H1 (cell line): ENCODE data around the gene PCED1B. TPM values are rescaled to one million over a fixed set of nuclear protein-coding genes. Genes with fewer than 3 reads are reported as not detected.
"Not testable (repeated sequence)": the region's sequence is repeated elsewhere in the genome, so short reads cannot be mapped to it uniquely, and the experiment has no call there.

Experiments
- CTCF ChIA-PET: fragments of 300-600 bp; sonication (Branson Sonifier 250); formaldehyde crosslinking; loops from one replicate; lab custom pipeline; 2021; ENCODE audit not compliant: partially characterized antibody; lab: Charles Lee
- POLR2A ChIA-PET: fragments of 300-600 bp; sonication (Branson Sonifier 250); formaldehyde crosslinking; loops from one replicate; lab custom pipeline; 2021; ENCODE audit warnings: inconsistent platforms; ENCODE audit not compliant: partially characterized antibody; lab: Charles Lee
- DNase-seq, 2 experiments: peaks; one replicate each; pipeline versions ENCODE4 v3.0.0 to v3.0.0-alpha.2; 2010 to 2022; ENCODE audit warnings: low spot score in 2 of 2, low read depth in 1 of 2, mixed read lengths in 1 of 2
- FAIRE-seq: peaks from 2 replicates; lab custom pipeline; 2011; peaks lifted over from hg19 to GRCh38; lab: Jason Lieb, UNC
- H2AFZ ChIP-seq: 2 replicates; pipeline ENCODE4 v1.8.1; 2012; ENCODE audit warnings: low read length, inconsistent platforms
- H2AK5ac ChIP-seq: 2 replicates; pipeline ENCODE4 v1.6.1; 2013; ENCODE audit warnings: low read depth, low read length
- H2BK120ac ChIP-seq: replicated peaks from 2 replicates; pipeline ENCODE3; 2013; ENCODE audit warnings: low read depth, low read length, inconsistent platforms
- H2BK12ac ChIP-seq: 2 replicates; pipeline ENCODE4 v1.6.1; 2013; ENCODE audit warnings: low read depth, low read length
- H2BK15ac ChIP-seq: 2 replicates; pipeline ENCODE4 v1.6.1; 2013; ENCODE audit warnings: low read length
- H2BK20ac ChIP-seq: 2 replicates; pipeline ENCODE4 v1.6.1; 2013; ENCODE audit warnings: low read length
- H2BK5ac ChIP-seq: 2 replicates; pipeline ENCODE4 v1.6.1; 2013; ENCODE audit warnings: low read depth, low read length
- H3K14ac ChIP-seq: 2 replicates; pipeline ENCODE4 v1.6.1; 2013; ENCODE audit warnings: inconsistent platforms; ENCODE audit not compliant: insufficient read length
- H3K18ac ChIP-seq: 2 replicates; pipeline ENCODE4 v1.6.1; 2013; ENCODE audit warnings: low read length; ENCODE audit errors: extremely low read depth
- H3K23ac ChIP-seq: 2 replicates; pipeline ENCODE4 v1.6.1; 2013; ENCODE audit warnings: inconsistent platforms; ENCODE audit not compliant: insufficient read length
- H3K23me2 ChIP-seq: 2 replicates; pipeline ENCODE4 v1.6.1; 2013; ENCODE audit warnings: low read depth, low read length
- H3K27ac ChIP-seq: 2 replicates; pipeline ENCODE4 v1.6.1; 2011; ENCODE audit warnings: low read depth, low read length, inconsistent platforms
- H3K27me3 ChIP-seq, 4 experiments: replicated peaks in 1 of 4; 1 replicate in 1 of 4; 2 replicates in 3 of 4; pipeline versions ENCODE4 v1.6.1 to v1.8.1; 2011 to 2013; ENCODE audit warnings: low read length in 3 of 4, mild to moderate bottlenecking in 3 of 4, inconsistent platforms in 2 of 4, mixed read lengths in 2 of 4, moderate library complexity in 1 of 4; ENCODE audit not compliant: control insufficient read depth in 3 of 4, insufficient read depth in 3 of 4; ENCODE audit errors: extremely low read depth in 1 of 4
- H3K36me3 ChIP-seq, 4 experiments: 2 replicates each; pipeline versions ENCODE4 v1.6.1 to v1.8.1; 2011 to 2013; ENCODE audit warnings: mild to moderate bottlenecking in 4 of 4, low read length in 3 of 4, moderate library complexity in 2 of 4, control low read depth in 1 of 4, inconsistent platforms in 1 of 4; ENCODE audit not compliant: insufficient read depth in 4 of 4, control insufficient read depth in 2 of 4
- H3K4ac ChIP-seq: replicated peaks from 2 replicates; pipeline ENCODE3; 2013; ENCODE audit warnings: low read length, low read depth, mixed read lengths, inconsistent platforms; ENCODE audit not compliant: insufficient read length
- H3K4me1 ChIP-seq, 4 experiments: replicated peaks in 1 of 4; 1 replicate in 1 of 4; 2 replicates in 3 of 4; pipeline versions ENCODE4 v1.6.1 to v1.8.1; 2011 to 2013; ENCODE audit warnings: low read length in 3 of 4, inconsistent platforms in 2 of 4, mixed read lengths in 1 of 4; ENCODE audit not compliant: insufficient read depth in 4 of 4, control insufficient read depth in 3 of 4
- H3K4me2 ChIP-seq, 2 experiments: 2 replicates each; pipeline versions ENCODE4 v1.6.1 to v1.8.1; 2011 to 2013; ENCODE audit warnings: low read depth in 2 of 2, low read length in 2 of 2, control low read depth in 1 of 2, inconsistent platforms in 1 of 2, mild to moderate bottlenecking in 1 of 2; ENCODE audit not compliant: insufficient read depth in 1 of 2
- H3K4me3 ChIP-seq, 4 experiments: fragments of 200-600, 300-600 bp in 1 of 4; sonication (generic), shearing (Covaris generic), sonication (Bioruptor Twin) in 1 of 4; 2 replicates each; pipeline versions ENCODE4 v1.5.1 to v1.8.1; 2011 to 2016; ENCODE audit warnings: low read length in 4 of 4, low read depth in 3 of 4, control low read depth in 2 of 4, inconsistent platforms in 2 of 4, mild to moderate bottlenecking in 2 of 4, mixed read lengths in 1 of 4, moderate library complexity in 1 of 4; ENCODE audit not compliant: insufficient read depth in 2 of 4; ENCODE audit errors: extremely low read depth in 1 of 4
- H3K56ac ChIP-seq: replicated peaks from 2 replicates; pipeline ENCODE3; 2013; ENCODE audit warnings: low read depth, mild to moderate bottlenecking, mixed read lengths, low read length, inconsistent platforms; ENCODE audit not compliant: insufficient read length
- H3K79me1 ChIP-seq: 2 replicates; pipeline ENCODE4 v1.6.1; 2013; ENCODE audit warnings: low read depth, low read length, control low read depth
- H3K79me2 ChIP-seq, 2 experiments: 2 replicates each; pipeline versions ENCODE4 v1.6.1 to v1.8.1; 2012 to 2013; ENCODE audit warnings: low read length in 2 of 2, mild to moderate bottlenecking in 2 of 2, inconsistent platforms in 1 of 2; ENCODE audit not compliant: insufficient read depth in 2 of 2, control insufficient read depth in 1 of 2
- H3K9ac ChIP-seq, 4 experiments: replicated peaks in 1 of 4; 1 replicate in 1 of 4; 2 replicates in 3 of 4; pipeline versions ENCODE4 v1.6.1 to v1.8.1; 2011 to 2013; ENCODE audit warnings: low read depth in 3 of 4, low read length in 3 of 4, control low read depth in 2 of 4, mild to moderate bottlenecking in 2 of 4, moderate library complexity in 2 of 4, inconsistent platforms in 1 of 4; ENCODE audit errors: extremely low read depth in 1 of 4
- H3K9me3 ChIP-seq, 2 experiments: 2 replicates each; pipeline versions ENCODE4 v1.6.1 to v1.8.1; 2012 to 2013; ENCODE audit warnings: mild to moderate bottlenecking in 2 of 2, moderate library complexity in 2 of 2, control low read depth in 1 of 2, inconsistent platforms in 1 of 2, low read depth in 1 of 2, low read length in 1 of 2, mixed read lengths in 1 of 2; ENCODE audit not compliant: insufficient read depth in 2 of 2
- H4K20me1 ChIP-seq, 2 experiments: replicated peaks in 1 of 2; 2 replicates each; pipeline versions ENCODE3 to v1.8.1; 2011 to 2013; ENCODE audit warnings: inconsistent platforms in 2 of 2, low read length in 2 of 2, mild to moderate bottlenecking in 1 of 2; ENCODE audit not compliant: insufficient read depth in 2 of 2, control insufficient read depth in 1 of 2
- H4K5ac ChIP-seq: 2 replicates; pipeline ENCODE4 v1.6.1; 2013; ENCODE audit warnings: low read length, low read depth, mixed read lengths, inconsistent platforms; ENCODE audit not compliant: insufficient read length
- H4K8ac ChIP-seq: 2 replicates; pipeline ENCODE4 v1.8.0; 2013; ENCODE audit warnings: mild to moderate bottlenecking, moderate library complexity, low read length, inconsistent platforms; ENCODE audit not compliant: insufficient read depth; ENCODE audit errors: extremely low read depth
- H4K91ac ChIP-seq: replicated peaks from 2 replicates; pipeline ENCODE3; 2013; ENCODE audit warnings: low read length, mixed read lengths, inconsistent platforms; ENCODE audit not compliant: insufficient read length
- WGBS, 2 experiments: shearing (Covaris generic) in 1 of 2; methylation state at CpG; one replicate each; pipeline versions ENCODE4 v1.1.6 to v1.1.7; 2013 to 2015; ENCODE audit warnings: low lambda C conversion rate in 2 of 2, mixed read lengths in 2 of 2, inconsistent platforms in 1 of 2, low coverage in 1 of 2, missing lambda C conversion rate in 1 of 2; ENCODE audit not compliant: insufficient replicate concordance in 2 of 2, insufficient coverage in 1 of 2, insufficient read length in 1 of 2; ENCODE audit errors: extremely low coverage in 1 of 2, missing lambda C conversion rate in 1 of 2; 5-methylcytosine and 5-hydroxymethylcytosine counted together
- polyA plus RNA-seq, 7 experiments: library from polyadenylated mRNA; depleted of rRNA in 3 of 7; stranded (reverse) in 5 of 7; unstranded in 2 of 7; fragments of >200 nt in 5 of 7; fragments of 200-250 nt in 2 of 7; gene quantifications; 1 replicate in 5 of 7; 2 replicates in 1 of 7; 4 replicates in 1 of 7; pipeline versions ENCODE4 v1.2.1 to v1.2.3, GENCODE V29; 2011 to 2013; ENCODE audit warnings: missing spikeins in 2 of 7, mixed read lengths in 2 of 7
- total RNA-seq: library from RNA; stranded (reverse); fragmentation: NEBNext Ultra II Directional; extraction: Animal tissue kit (Norgen Biotek cat#: 25700); gene quantifications from 2 replicates; pipeline ENCODE4 v1.2.1, GENCODE V29; 2021

Gene PCED1B
- total and polyA plus RNA-seq, 2 of the 8 experiments (the other 6 are each of a cell fraction or from before 2014, with no cell fraction given) = 4.7 to 5.4 TPM

DNA sequence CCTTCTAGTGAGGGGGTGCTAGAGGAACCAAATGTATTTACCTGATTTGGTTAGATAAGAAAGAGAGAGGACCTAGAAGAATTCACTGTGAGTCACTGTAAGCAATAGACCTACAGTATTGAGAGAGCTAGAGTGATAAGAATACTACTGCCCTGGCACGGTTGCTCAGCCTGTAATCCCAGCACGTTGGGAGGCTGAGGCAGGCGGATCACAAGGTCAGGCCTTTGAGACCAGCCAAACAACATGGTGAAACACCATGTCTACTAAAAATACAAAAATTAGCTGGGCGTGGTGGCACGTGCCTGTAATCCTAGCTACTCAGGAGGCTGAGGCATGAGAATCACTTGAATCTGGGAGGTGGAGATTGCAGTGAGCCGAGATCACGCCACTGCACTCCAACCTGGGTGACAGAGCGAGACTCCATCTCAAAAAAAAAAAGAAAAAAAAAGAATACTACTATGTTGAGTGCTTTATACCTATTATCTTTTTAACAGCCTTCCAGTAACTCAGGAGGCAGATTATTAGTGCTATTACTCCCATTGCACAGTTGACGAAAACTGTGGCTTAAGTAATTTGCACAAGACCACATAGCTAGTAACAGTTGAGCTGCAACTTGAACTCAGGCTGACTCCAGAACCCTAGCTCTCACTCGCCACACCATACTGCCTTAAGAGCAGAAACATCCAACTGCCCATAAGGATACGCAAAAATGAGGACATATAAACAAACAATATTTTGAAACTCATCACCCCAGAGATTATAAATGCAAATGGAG is 102.9 kb downstream of the PCED1B start:
- H2BK5ac ChIP-seq, H4K91ac ChIP-seq, H3K9ac ChIP-seq, H3K79me1 ChIP-seq, H4K5ac ChIP-seq, H2BK12ac ChIP-seq, H3K9me3 ChIP-seq, H3K4ac ChIP-seq, H3K23me2 ChIP-seq, POLR2A ChIA-PET, H3K4me2 ChIP-seq, H2AFZ ChIP-seq, H3K36me3 ChIP-seq, H3K79me2 ChIP-seq, H3K27me3 ChIP-seq, H2BK20ac ChIP-seq, H2AK5ac ChIP-seq, H2BK120ac ChIP-seq, H3K27ac ChIP-seq, H3K56ac ChIP-seq, DNase-seq, H2BK15ac ChIP-seq, FAIRE-seq, H3K23ac ChIP-seq, H4K20me1 ChIP-seq, H3K4me3 ChIP-seq, H3K18ac ChIP-seq, H3K4me1 ChIP-seq, H3K14ac ChIP-seq, H4K8ac ChIP-seq: not testable (repeated sequence)
- WGBS, 2 experiments = 89% methylated on average over 8 of the region's 11 CpGs; no CpG with 5 or more reads in 1 of the 2 experiments
- CTCF ChIA-PET = interaction anchor here (1.0 to 1.7 kb wide), 2 partner anchors 17 to 111 kb away, joined by 3 to 6 read pairs; no protein-coding TSS in a partner anchor
